GM12873 (cell line): ENCODE measurements around the gene MEAF6.

Experiments used
- TF ChIP-seq, protein P1 (sequence below): IDR thresholded peaks from 2 replicates; pipeline ENCODE4 v1.5.1; 2012; ENCODE audit warnings: low read depth, mild to moderate bottlenecking, moderate library complexity, low read length, control low read depth; ENCODE audit not compliant: insufficient read depth; ENCODE audit errors: missing control alignments

Gene MEAF6

DNA sequence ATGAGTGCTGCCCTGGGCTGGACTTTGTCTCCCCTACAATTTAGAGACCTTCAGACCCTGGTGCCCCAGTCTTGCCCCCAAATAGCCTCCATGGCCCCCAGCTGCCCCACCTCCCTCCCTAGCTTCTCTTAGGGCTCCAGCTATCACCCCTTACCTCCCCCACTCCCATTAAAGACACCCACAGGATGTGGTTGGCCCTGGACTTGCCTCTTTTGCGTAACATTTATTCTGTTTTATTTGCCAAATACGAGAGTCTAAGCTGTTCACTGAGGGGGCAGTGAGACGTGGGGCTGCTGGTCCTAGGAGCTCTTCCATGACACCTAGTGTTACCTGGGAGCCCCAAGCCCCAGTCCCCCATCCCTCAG lies 35.7 kb downstream of the MEAF6 start:
- TF ChIP-seq, protein P1, sequence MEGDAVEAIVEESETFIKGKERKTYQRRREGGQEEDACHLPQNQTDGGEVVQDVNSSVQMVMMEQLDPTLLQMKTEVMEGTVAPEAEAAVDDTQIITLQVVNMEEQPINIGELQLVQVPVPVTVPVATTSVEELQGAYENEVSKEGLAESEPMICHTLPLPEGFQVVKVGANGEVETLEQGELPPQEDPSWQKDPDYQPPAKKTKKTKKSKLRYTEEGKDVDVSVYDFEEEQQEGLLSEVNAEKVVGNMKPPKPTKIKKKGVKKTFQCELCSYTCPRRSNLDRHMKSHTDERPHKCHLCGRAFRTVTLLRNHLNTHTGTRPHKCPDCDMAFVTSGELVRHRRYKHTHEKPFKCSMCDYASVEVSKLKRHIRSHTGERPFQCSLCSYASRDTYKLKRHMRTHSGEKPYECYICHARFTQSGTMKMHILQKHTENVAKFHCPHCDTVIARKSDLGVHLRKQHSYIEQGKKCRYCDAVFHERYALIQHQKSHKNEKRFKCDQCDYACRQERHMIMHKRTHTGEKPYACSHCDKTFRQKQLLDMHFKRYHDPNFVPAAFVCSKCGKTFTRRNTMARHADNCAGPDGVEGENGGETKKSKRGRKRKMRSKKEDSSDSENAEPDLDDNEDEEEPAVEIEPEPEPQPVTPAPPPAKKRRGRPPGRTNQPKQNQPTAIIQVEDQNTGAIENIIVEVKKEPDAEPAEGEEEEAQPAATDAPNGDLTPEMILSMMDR, result no peak

DNA sequence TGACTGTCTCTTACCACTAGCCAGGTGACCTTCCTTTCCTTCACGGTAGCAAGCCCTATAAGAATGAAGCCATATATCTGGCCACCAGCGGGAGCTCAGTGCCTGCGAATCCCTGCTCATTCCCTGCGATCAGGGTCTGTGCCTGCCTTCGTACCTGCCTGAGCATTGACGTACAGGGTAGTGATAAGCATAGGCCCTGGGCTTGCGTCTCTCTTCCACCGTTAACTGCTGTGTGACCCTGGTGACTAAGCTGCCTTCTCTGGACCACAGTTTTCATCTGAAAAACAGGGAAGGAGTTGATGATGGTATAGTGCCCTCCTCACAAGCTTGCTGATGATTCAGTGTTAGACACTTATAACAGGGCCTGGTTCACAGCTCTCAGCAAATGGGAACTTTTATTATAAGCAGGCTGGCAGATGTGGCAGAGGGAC lies 36.1 kb downstream of the MEAF6 start:
- TF ChIP-seq, protein P1, result no peak

DNA sequence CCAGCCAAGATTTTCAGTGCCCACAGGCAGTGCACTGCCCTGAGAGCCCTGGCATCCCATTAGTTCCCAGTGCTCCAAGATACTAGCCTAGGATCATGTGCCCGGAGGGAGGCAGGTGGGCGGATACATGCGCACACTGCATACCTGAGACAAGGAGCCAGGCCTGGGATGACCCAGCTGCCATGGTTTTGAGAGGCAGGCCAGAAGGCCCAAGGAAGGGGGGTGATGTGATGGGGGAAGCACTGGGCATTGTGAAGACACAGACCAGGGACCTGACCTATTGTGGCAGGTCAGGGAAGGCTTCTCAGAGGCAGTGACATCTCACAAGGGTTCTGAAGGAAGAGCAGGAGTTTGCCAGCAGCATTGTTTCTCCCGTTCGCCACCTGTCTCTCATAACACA lies 36.6 kb downstream of the MEAF6 start:
- TF ChIP-seq, protein P1, result no peak

DNA sequence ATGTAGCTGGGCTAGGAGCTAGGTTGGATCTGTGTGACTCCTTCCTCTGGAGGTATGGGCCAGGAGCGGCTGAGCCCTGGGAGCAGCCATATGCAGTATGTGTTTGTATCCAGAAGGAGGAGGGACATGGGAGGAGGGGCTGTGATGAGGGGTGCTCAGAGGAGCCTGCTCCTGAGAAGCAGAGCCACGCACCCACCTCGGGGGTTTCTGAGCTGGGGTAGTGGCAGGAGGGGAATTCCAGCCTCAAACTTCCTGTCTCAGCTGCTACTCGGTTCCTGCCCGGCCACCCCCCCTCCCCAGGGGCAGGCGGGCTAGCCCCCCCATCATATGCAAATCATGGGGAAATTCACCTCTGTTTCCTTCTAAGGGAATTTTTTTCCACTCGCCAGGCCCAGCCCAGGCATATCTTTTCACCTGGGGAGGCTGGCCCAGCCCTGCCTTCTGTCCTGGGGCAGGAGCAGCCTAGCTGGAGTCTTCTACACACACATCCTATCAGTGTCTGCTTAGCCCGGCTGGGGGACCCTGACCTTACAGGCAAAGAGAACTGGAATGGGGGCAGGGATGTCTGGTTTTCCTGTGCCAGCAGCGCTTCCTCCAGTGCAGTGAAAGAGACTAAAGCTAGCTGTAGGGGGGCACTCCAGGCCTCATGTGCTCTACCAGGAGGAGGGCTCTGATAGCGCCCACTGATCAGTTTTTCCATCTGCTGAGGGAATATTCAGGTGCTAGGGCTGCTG lies 37.2 kb downstream of the MEAF6 start:
- TF ChIP-seq, protein P1, result no peak

DNA sequence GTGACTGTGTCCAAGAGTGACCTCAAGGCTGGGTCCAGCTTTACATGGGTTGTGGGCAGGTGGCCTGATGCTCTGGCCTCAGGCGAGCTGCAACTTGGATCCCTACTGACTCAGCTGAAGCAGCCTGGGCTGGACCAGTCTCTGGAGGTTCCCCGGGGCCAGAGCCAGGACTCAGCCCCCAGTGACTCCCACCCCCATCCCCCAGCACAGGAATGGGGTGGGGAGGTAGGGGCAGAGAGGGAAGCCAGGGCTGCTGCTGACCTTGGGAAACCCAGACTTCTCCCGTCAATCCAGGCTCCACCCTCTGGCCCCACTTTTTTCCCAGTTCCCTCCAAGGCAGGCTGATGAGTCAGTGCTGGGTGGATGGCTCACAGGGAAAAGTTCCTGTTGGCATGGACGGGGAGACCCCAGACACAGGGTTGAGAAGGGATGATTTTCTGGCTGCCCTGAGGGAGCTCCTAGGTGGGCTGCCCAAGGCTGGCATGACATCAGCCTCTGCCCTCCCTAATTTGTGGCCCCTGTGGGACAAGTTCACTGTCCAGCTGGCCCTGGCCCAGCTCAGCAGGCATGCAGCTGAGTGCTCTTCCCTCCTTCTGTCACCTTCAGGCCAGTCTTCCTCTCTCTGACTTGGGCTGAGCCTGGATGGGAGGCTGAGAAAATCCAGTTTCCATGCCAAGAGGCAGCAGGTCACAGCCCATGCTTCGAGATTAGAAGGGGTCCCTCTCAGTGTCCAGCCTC lies 37.9 kb downstream of the MEAF6 start:
- TF ChIP-seq, protein P1, result no peak

DNA sequence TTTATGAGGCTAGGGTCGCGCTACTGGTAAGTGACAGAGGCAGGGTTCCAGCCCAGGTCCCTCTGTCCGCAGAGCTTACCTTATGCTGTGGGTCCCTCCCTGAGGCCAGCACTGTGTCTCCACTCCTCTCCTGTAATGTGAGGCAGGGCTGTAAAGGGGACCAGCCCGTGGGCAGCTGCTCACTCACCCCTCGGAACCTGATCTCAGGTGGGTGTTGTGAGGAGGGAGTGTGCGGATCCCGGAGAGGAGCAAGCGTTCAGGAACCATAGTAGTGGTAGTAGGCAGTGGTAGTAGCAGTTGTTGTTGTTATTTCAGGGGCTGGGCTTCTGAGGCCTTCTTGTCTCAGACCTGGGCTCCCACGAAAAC lies 38.5 kb downstream of the MEAF6 start:
- TF ChIP-seq, protein P1, result no peak

DNA sequence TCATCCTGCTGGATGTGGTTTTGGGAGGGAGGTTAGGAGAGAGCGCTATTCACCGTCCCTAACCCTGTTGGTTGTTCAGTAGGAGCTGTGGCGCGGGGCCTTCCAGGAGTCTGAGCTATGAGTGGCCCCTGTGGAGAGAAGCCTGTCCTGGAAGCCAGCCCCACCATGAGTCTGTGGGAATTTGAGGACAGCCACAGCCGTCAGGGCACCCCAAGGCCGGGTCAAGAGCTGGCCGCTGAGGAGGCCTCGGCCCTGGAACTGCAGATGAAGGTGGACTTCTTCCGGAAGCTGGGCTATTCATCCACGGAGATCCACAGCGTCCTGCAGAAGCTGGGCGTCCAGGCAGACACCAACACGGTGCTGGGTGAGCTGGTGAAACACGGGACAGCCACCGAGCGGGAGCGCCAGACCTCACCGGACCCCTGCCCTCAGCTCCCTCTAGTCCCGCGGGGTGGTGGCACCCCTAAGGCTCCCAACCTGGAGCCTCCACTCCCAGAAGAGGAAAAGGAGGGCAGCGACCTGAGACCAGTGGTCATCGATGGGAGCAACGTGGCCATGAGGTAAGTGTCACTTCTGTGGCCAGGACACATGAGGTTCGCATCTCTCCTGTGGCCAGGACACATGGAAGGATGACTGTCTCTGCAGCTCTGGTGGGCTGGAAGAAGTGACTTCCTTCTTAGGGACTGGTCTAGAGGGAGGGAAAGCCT lies 39.0 kb downstream of the MEAF6 start:
- TF ChIP-seq, protein P1, result no peak
